DMS114 treated with DMSO at 0.1 percent for 48 hours (cell line): ENCODE results near the gene REXO4.

Source experiments
- DNase-seq: peaks from one replicate; lab custom pipeline; 2025; ENCODE audit not compliant: unreplicated experiment; lab: John Stamatoyannopoulos, UW

The REXO4 gene, protein sequence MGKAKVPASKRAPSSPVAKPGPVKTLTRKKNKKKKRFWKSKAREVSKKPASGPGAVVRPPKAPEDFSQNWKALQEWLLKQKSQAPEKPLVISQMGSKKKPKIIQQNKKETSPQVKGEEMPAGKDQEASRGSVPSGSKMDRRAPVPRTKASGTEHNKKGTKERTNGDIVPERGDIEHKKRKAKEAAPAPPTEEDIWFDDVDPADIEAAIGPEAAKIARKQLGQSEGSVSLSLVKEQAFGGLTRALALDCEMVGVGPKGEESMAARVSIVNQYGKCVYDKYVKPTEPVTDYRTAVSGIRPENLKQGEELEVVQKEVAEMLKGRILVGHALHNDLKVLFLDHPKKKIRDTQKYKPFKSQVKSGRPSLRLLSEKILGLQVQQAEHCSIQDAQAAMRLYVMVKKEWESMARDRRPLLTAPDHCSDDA

DNA sequence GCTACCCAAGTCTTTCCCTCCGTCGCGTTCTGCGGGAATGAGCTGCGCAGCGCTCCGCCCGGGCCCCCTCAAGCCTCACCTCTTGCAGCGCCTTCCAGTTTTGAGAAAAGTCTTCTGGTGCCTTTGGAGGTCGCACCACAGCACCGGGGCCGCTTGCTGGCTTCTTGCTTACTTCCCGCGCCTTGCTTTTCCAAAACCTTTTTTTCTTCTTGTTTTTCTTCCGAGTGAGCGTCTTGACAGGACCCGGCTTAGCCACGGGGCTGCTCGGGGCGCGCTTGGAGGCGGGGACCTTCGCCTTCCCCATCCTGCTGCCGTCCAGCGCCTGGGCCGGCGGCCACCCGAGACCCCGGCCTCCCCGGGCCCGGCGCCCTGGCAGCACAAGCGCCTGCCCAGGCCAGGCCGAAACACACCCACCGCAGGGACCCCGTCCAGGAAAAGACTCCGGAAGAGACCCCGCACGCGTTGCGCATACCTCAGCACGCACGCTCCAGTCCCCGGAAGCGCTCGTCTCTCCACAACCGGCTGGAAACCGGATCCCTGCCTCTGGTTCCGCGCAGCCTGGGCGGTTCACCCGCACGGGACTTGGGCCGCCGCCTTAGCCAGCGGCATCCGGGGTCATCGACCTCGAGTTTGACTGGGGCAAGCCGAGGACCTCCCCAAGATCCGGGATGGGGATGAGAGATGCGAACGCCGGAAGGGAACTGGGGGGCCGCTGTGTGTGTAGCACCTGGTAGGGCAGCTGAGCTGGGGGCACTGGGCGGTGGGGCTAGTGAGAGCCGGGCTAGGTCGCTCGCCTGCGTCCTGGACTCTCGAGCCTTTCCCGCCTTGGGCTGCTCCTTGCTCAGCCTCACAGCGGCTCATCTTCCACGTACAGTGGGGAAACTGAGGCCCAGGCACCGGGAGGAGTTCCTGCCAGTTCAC lies at the start of gene REXO4:
Gene REXO4 (minus strand): TSS at position 470 of the 921 bp plus-strand sequence. CDS start 166 bp downstream, at position 304.
- peak; percentile 76 for DNase-seq

DNA sequence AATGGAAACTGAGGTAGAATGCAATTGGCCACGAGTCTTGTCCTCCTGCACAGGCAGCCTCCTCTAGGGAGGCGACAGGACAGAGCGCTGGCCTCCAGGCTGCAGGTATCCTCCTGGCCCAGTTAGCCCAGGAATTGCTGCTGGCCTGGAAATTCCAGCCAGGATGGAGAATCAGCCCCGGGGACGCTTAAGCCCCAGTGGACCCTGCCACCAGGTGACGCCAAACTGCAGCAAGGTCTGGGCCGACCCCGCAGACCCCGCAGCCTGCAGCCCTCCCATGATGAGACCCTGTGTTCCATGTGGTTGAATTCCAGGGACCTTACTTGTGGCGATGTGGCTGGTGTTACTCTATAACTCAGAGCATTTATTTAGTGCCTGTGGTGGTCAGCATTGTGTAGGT lies 49.3 kb upstream of the REXO4 start:
- no peak for DNase-seq

DNA sequence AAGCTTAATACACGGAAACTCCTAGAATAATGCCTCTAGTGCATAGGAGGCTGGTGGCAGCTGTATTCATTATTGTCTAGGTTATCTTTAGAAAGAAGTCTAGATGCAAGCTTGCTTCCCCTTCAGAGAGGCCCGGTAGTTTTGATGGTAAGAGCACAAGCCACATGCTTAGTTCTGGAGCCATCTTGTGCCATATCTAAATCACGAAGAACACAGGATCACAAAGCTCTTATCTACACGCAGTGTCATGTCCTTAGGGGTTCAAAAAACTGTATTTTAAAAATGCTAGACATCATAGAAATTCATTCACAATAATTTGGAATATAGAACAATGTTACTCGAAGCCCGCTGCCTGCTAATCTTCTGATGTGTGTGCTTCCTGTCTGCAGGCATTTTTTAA lies 48.2 kb upstream of the REXO4 start:
- no peak for DNase-seq

DNA sequence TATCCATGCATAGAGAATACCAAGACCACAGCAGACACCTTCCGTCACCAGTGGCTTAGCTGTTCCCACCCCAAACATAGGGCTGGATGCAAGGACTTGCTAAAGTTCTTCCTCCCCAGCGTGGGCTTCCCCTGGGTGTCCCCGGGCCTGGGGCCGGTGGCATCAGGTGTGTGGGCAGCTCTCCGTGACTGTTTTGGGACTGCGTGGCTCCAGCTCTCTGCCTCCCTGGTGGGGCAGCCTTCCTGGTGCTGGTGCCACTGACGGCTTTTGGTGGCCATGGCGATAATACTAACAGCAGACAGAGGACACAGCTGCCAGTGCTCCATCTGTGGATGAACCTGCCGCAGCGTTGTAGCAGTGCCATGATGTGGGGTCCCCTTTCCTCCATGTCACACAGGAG lies 46.8 kb upstream of the REXO4 start:
- no peak for DNase-seq

DNA sequence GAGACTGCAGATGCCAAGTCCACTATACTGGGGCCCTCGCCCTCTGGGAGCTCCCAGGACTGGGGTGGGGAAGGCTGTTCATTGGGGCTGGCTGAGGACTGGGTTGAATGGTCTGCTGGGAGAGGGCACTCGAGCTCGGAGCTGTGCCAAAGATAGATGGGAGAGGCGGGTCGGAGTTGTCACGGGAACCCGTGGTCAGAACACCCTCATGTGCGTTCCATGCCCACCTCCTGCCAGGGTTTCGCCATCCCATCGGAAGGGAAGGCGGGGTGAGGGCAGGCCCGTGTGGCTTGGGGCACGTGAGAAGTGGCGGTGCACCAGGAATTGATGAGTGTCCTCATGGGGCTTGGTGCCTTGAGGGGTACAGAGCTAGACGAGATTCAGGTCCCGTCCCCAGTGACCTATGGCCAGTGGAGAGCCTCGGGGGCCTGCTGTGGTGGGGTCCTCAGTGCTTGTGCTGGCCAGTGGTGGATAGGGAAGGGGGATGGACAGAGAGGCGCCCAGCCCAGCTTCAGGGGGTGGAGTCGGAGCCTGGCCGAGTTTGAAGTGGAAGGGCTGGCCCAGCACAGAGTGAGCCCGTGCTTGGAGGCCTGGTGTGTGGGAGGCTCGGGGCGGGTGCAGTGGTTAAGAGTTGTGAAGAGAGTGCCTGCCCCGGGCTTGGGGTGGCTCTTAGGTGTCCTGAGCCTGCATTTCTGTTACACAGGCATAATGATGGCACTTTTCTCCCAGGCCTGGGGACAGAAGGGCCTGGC lies 46.2 kb upstream of the REXO4 start:
- no peak for DNase-seq

DNA sequence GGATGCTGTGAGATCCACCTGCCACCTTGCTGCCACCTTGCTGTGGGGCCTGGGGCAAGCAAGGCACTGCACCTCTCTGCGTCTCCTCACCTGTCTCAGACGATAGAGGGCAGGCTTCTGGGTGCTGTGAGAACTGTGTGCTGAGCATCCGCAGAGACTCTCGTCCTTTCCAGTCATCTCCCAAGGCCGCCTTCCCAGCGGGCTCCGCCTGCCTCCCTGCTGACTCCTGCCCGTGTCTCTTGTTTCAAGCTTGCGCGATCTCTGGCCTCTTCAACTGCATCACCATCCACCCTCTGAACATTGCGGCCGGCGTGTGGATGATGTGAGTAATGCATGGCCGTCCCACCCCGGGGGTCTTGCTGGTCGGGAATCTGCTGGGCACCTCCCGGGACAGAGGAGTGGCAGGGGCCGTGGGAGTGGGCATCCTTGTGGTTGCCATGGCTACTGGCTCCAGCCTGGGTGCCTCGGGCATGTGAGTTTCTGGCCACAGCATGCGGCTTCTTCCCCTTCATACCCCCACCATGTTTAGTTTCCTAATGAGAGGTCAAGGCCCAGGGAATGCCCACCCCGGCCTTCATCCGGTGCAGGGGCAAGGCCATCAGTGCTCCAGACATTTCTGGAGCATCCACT lies 45.5 kb upstream of the REXO4 start:
- no peak for DNase-seq

DNA sequence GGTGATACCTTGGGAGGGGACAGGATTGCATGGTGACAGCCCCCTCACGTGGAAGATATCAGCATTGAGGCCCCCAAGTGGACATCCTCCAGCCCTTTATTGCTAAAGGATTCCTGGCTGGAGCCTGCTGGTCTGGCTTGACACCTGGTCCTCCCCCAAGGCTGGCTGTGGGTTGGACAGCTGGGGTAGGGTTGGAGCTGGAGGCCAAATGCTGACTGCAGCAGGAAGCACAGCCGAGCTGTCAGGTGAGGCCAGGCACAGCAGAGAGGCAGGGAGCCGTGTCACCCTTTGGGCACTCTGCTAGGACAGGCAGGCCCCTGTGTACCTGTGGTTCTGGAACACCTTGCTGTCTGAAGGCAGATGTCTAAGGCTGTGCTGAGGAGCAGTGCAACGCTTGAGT lies 44.2 kb upstream of the REXO4 start:
- no peak for DNase-seq

DNA sequence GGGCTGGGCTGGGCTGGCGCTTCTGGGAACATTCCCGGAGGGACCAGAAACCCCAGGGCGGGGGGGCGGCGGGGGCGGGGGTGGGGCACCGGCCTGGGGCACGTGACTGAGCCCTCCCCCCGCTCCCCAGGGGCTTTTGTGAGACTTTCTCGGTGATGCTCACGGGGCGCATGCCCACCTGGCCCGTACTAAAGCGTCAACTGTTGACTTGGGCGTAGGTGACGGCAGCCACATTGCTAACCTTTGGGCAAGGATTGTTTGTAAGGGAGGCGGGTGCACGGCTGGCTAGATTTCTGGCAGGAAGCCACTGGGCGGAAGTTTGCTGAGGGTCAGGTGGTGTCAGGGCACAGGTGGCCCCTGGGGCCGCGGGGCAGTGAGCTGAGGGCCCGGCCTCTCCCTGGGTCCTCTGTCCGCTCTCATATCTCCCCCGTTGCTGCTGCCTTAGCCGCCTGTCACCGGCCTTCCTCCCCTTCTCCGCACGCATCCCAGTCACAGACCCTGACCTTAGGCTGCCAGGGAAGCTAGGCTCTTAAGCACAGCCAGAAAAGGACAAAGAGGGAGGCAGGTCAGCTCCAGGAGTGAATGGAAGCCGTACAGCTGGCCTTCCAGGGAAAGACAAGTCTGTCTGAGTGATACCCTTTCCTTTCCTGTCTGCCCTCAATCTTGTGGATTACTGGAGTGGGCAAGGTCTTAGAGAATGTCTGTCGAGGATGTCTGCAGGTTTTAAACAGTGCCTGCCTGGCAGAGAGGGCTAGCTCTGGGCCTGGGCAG lies 42.8 kb upstream of the REXO4 start:
- no peak for DNase-seq

DNA sequence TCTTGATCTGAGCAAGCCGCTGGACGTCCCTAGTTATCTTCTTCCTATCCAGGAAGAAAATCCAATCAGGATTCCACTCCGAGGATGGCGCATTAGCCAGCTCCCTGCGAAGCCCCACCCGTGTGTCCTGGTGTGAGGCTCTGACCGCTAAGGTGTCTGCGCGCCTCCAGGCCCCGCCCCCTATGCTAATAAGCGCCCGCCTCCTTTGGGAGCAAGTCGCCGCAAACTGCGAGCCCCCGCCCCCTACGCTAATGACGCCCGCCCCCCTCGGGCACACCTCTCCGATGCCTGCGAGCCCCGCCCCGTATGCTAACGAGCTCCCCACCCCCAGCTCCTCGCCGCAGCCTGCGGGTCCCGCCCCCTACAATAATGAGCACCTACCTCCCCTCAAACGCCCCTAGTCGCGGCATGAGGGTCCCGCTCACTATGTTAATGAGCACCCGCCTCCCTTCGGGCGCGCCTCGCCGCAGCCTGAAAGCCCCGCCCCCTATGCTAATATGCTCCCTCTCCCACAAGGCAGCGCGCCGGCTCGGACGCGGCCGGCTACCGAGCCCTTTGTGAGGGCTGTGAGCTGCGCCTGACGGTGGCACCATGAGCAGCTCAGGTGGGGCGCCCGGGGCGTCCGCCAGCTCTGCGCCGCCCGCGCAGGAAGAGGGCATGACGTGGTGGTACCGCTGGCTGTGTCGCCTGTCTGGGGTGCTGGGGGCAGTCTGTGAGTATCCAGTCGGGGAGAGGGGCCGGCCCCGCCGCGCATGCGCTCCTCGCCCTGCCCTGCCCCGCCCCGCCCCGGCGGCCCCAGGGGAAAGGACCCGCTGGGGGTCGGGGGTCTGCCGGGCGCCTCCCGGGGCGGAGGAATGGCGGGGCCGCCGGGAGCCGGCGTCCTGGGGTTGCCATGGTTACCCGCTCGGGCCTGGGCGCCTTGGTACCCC lies 41.9 kb upstream of the REXO4 start, which contains the start of gene CACFD1:
Gene CACFD1 (plus strand): TSS at position 503 of the 929 bp plus-strand sequence. CDS start 89 bp downstream, at position 592.
- peak; percentile 76 for DNase-seq

DNA sequence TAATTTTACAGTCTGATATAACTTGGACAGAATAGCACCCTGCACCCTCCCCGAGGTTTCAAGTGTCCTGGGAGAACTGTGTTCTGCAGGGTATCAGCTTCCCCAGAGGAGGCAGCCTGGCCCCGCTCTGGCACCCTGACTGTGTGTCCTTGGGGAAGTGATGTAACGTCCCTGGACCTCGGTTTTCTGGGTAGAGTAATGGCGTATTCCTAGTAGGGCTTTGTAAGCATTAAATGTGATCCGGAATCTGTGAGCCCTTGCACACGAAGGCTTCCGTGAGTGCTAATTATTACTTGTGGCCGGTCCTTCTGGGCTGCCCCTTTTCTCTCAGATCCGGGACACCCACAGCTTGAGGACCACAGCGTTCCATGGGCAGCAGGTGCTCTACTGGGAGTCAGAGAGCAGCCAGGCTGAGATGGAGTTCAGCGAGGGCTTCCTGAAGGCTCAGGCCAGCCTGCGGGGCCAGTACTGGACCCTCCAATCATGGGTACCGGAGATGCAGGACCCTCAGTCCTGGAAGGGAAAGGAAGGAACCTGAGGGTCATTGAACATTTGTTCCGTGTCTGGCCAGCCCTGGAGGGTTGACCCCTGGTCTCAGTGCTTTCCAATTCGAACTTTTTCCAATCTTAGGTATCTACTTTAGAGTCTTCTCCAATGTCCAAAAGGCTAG lies 41.0 kb upstream of the REXO4 start:
- DNase-seq = no peak

DNA sequence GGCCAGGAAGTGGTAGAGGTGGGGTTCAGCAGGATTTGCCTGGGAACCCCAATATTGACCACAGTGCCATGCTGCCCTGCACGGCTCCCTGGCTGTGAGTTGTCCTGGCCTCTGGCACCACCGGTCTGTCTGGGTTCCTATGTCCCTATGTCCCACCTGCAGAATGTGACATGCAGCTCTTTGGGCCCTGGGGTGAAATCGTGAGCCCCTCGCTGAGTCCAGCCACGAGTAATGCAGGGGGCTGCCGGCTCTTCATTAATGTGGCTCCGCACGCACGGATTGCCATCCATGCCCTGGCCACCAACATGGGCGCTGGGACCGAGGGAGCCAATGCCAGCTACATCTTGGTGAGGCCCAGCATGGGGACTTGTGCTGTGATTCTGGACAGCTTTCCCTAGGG lies 39.9 kb upstream of the REXO4 start:
- no peak for DNase-seq

DNA sequence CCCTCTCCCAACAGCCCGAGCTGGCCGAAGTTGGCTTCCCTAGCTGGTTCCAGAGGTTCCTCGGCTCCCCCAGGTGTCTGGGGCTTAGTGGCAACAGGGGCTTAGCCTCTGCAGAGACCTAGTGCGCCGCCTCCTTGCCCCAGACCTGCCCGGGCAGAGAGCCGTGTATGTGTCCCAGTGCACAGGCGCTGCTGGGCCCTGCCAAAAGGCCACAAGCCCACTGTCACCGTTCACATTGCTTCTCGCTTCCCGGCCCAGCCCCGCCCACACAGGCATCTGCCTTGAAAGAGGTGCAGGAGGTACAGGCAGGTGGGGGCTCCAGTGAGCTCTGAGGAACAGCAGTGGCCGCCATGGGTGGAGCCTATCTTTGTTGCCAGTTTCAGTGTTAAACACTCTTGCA lies 39.4 kb upstream of the REXO4 start:
- DNase-seq = no peak

DNA sequence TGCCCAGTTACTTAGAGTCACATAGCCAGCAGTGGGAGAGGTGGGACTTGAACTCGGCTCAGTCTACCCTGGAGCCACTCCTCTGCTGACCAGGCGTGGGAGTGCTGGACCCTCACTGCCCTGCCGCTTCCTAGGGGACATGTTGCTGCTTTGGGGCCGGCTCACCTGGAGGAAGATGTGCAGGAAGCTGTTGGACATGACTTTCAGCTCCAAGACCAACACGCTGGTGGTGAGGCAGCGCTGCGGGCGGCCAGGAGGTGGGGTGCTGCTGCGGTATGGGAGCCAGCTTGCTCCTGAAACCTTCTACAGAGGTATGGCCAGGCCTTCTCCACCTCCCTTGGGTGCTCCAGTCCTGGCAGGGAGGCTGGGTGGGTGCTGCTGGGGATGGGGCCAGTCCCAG lies 38.6 kb upstream of the REXO4 start:
- DNase-seq = no peak

DNA sequence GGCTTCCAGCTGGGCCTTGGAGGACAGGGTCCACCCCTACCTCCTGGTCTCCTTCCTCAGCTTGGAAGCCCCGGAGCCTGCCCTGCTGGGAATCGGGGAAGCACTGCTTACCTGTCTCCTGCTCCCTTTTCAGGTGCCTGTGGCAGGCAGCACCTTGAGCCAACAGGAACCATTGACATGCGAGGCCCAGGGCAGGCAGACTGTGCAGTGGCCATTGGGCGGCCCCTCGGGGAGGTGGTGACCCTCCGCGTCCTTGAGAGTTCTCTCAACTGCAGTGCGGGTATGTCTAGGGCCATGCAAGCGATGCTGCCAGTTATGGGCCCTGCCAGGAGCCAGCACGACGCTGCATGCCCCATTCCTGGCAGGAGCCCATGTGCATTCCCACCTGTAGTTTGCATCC lies 38.1 kb upstream of the REXO4 start:
- DNase-seq = no peak

DNA sequence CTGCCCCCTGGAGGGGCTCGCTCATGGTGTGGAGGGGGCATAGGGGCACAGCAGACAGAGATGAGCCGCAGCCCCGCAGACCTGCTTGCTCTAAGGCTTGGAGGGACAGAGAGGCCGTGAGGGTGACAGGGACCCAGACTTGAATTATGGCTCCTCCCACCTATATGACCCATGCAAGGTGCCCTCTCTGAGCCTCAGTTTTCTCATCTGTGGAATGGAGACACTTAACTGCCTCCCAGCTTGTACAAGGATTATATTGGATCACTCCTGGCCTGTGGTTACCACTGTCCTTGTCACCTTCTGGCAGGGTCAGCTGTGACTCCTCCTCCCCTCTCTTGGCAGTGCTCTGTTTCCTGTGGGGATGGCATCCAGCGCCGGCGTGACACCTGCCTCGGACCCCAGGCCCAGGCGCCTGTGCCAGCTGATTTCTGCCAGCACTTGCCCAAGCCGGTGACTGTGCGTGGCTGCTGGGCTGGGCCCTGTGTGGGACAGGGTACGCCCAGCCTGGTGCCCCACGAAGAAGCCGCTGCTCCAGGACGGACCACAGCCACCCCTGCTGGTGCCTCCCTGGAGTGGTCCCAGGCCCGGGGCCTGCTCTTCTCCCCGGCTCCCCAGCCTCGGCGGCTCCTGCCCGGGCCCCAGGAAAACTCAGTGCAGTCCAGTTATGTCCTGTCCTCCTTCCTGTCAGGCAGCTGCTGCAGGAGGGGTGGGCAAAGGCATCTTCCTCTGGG lies 37.3 kb upstream of the REXO4 start:
- DNase-seq = no peak

DNA sequence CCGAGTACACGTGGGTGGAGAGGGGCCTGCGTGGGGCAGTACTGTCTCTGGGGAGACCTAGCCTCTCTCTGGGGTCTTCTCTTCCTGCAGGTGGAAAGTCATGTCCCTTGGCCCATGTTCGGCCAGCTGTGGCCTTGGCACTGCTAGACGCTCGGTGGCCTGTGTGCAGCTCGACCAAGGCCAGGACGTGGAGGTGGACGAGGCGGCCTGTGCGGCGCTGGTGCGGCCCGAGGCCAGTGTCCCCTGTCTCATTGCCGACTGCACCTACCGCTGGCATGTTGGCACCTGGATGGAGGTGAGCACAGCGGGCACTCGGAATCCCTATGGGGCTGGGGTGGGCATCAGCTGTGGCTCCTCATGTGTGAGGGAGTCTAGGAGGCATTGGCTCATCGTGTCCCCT lies 36.5 kb upstream of the REXO4 start:
- no peak for DNase-seq

DNA sequence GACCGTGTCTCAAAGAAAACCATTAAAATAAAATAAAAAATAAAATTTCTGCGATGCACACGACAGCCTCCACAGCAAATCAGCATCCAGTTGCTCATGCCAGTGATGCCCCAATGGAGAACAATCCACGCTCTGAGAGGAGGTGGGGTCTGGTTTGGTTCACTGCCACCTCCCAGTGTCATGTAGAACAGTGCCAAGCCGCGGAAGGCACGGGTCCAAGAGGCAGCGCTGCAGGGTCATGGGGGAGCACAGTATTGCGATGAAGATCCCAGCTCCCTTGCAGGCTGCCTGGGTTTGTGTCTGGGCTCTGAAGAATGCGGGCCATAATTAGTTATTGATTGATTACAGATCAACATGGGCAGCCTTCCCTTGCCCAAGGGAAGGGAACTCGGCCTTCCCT lies 35.8 kb upstream of the REXO4 start:
- no peak for DNase-seq

DNA sequence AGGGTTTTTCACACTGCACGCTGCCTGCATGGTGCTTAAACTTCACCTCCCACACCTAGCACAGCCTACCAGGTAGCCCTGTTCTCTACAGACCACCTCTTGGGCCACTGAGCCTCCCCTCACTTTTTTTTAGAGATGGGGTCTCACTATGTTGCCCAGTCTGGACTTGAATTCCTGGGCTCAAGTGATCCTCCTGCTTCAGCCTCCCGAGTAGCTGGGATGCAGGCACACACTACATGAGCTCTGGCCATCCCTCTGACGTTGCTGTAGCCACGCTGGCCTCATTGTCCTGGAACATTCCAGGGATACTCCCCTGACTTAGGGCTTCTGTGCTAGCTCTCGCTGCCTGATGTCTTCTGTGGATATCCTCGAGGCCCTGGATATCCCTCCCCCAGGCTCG lies 34.8 kb upstream of the REXO4 start:
- no peak for DNase-seq
